Measurements from ENCODE around the gene ZDBF2.

The ZDBF2 gene

DNA sequence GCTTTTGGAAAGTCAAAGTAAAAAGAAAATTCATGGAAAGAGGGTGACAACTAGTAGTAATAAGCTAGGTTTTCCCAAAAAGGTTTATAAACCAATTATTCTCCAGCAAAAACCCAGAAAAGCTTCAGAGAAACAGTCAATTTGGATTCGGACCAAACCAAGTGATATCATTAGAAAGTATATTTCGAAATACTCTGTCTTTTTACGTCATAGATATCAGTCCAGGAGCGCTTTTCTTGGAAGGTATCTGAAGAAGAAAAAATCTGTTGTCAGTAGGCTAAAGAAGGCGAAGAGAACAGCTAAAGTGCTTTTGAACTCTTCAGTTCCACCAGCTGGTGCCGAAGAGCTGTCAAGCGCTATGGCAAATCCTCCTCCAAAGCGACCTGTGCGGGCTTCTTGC, 36.6 kb downstream of the ZDBF2 start:
- H3K27me3 ChIP-seq (ENCODE audit: low read length), result no peaks in the 10 kb centered on the region

DNA sequence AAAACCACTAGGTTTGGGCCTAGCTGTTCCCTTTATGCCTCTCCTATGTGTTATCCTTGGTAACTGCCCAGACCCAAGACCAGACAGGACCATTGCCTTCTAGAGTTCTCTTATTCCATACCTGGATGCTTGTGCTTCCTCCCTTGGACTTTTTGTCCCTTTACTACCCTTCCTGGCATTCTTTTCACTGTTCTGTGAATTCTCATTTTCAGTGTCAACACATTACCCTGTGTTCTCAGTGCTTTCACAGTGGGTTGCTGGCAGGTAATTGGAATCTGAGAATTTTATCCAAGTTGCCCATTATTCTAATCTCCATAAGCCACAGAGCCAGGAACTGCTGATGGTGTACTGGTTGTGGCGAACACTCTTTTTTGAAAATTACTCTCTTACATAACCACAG, 41.7 kb downstream of the ZDBF2 start:
- Histone ChIP-seq H3K4me2 (ENCODE audit: low read depth, low read length, poor library complexity, severe bottlenecking) (no peak overlapping the region), H2AFZ (ENCODE audit: low read depth, low read length, severe bottlenecking) (no peak overlapping the region), H3K27me3 (ENCODE audit: low read length) (no peaks in the 10 kb centered on the region), H3K36me3 (ENCODE audit: low read length) (peaks cover 23% of the 10 kb centered on the region), H3K79me2 (ENCODE audit: insufficient read depth, low read length) (no peaks in the 10 kb centered on the region), H4K20me1 (ENCODE audit: low read depth, low read length) (no peaks in the 10 kb centered on the region), H3K9me2 (replicated peaks; ENCODE audit: insufficient read depth, low read length) (no peaks in the 10 kb centered on the region), H3K27ac (ENCODE audit: low read depth, low read length) (no peak overlapping the region), H3K9me3 (ENCODE audit: insufficient read depth, low read length) (peaks cover 7% of the 10 kb centered on the region; the same call in 1 of the 2 replicates), H3F3A (ENCODE audit: insufficient read depth) (0 out of 2 replicates have a peak, but pooled peaks cover 4% of the 10 kb centered on the region), H3K4me3 (ENCODE audit: insufficient read depth, low read length, poor library complexity, severe bottlenecking) (no peak overlapping the region), H3K9ac (ENCODE audit: low read length) (no peak overlapping the region)
- TF ChIP-seq EZH2phosphoT487 (conservative IDR thresholded peaks at IDR 0.05; ENCODE audit: low read length), result no peak
- TF ChIP-seq, protein P1, sequence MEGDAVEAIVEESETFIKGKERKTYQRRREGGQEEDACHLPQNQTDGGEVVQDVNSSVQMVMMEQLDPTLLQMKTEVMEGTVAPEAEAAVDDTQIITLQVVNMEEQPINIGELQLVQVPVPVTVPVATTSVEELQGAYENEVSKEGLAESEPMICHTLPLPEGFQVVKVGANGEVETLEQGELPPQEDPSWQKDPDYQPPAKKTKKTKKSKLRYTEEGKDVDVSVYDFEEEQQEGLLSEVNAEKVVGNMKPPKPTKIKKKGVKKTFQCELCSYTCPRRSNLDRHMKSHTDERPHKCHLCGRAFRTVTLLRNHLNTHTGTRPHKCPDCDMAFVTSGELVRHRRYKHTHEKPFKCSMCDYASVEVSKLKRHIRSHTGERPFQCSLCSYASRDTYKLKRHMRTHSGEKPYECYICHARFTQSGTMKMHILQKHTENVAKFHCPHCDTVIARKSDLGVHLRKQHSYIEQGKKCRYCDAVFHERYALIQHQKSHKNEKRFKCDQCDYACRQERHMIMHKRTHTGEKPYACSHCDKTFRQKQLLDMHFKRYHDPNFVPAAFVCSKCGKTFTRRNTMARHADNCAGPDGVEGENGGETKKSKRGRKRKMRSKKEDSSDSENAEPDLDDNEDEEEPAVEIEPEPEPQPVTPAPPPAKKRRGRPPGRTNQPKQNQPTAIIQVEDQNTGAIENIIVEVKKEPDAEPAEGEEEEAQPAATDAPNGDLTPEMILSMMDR (IDR thresholded peaks at IDR 0.05; ENCODE audit: insufficient read depth, low read length, poor library complexity, severe bottlenecking), result no peak

More for the DNA sequence above, 36.6 kb downstream of the ZDBF2 start:
- Histone ChIP-seq H3K27ac (ENCODE audit: low read depth, low read length) (no peak overlapping the region), H3K36me3 (ENCODE audit: low read length) (peaks cover 25% of the 10 kb centered on the region; the same call in 1 of the 2 replicates), H4K20me1 (ENCODE audit: low read depth, low read length) (no peaks in the 10 kb centered on the region), H3K4me2 (ENCODE audit: low read depth, low read length, poor library complexity, severe bottlenecking) (no peak overlapping the region), H3K9me3 (ENCODE audit: insufficient read depth, low read length) (no peaks in the 10 kb centered on the region), H3K79me2 (ENCODE audit: insufficient read depth, low read length) (no peaks in the 10 kb centered on the region), H2AFZ (ENCODE audit: low read depth, low read length, severe bottlenecking) (no peak overlapping the region), H3K9me2 (replicated peaks; ENCODE audit: insufficient read depth, low read length) (no peaks in the 10 kb centered on the region), H3K9ac (ENCODE audit: low read length) (no peak overlapping the region), H3F3A (ENCODE audit: insufficient read depth) (0 out of 2 replicates have a peak, but pooled peaks cover 4% of the 10 kb centered on the region), H3K4me3 (ENCODE audit: insufficient read depth, low read length, poor library complexity, severe bottlenecking) (no peak overlapping the region)
- no peak for TF ChIP-seq EZH2phosphoT487 (conservative IDR thresholded peaks at IDR 0.05; ENCODE audit: low read length)
- TF ChIP-seq, protein P1 (IDR thresholded peaks at IDR 0.05; ENCODE audit: insufficient read depth, low read length, poor library complexity, severe bottlenecking), result no peak

DNA sequence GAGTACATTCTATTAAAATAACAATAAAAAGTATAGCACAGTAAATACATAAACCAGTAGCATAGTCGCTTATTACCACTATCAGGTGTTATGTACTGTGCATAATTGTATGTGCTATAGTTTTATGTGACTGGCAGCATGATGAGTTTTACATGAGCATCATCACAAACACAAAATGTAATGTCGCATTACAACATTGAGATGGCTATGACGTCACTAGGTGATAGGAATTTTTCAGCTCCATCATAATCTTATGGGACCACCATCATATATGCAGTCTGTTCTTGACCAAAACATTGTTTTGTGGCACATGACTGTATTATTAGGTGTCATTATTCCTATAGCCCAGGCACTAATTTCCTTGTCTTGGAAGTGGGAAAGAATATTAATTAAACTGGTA, 48.6 kb downstream of the ZDBF2 start:
- H3K4me2 ChIP-seq (ENCODE audit: low read depth, low read length, poor library complexity, severe bottlenecking), result no peak overlapping the region

More for the DNA sequence above, 48.6 kb downstream of the ZDBF2 start:
- H3K27ac ChIP-seq (ENCODE audit: low read depth, low read length), result no peak overlapping the region
- TF ChIP-seq EZH2phosphoT487 (conservative IDR thresholded peaks at IDR 0.05; ENCODE audit: low read length), result no peak
- TF ChIP-seq, protein P1 (IDR thresholded peaks at IDR 0.05; ENCODE audit: insufficient read depth, low read length, poor library complexity, severe bottlenecking), result no peak
- H3K27me3 ChIP-seq (ENCODE audit: low read length), result no peaks in the 10 kb centered on the region
- H3K79me2 ChIP-seq (ENCODE audit: insufficient read depth, low read length), result no peaks in the 10 kb centered on the region
- no peaks in the 10 kb centered on the region for H4K20me1 ChIP-seq (ENCODE audit: low read depth, low read length)
- 0 out of 2 replicates have a peak, but pooled peaks cover 4% of the 10 kb centered on the region for H3F3A ChIP-seq (ENCODE audit: insufficient read depth)
- H3K4me3 ChIP-seq (ENCODE audit: insufficient read depth, low read length, poor library complexity, severe bottlenecking), result no peak overlapping the region
- no peak overlapping the region for H3K9ac ChIP-seq (ENCODE audit: low read length)
- H3K9me3 ChIP-seq (ENCODE audit: insufficient read depth, low read length), result peaks cover 7% of the 10 kb centered on the region; the same call in 1 of the 2 replicates
- H3K36me3 ChIP-seq (ENCODE audit: low read length), result peaks cover 7% of the 10 kb centered on the region
- H3K9me2 ChIP-seq (replicated peaks; ENCODE audit: insufficient read depth, low read length), result no peaks in the 10 kb centered on the region
- H2AFZ ChIP-seq (ENCODE audit: low read depth, low read length, severe bottlenecking), result no peak overlapping the region
